HFF-Myc (cell line): Measurements from ENCODE around the gene NBPF1.
"Not testable (repeated sequence)": the region's sequence is repeated elsewhere in the genome, so short reads cannot be mapped to it uniquely, and the experiment has no call there.

ENCODE experiments used
- DNase-seq: peaks from one replicate; pipeline ENCODE4 v3.0.0-alpha.2; 2011; ENCODE audit warnings: low read depth; ENCODE audit errors: extremely low read depth
- H3K4me3 ChIP-seq: replicated peaks from 2 replicates; pipeline ENCODE4 v1.5.1; 2011; ENCODE audit warnings: low read depth, mild to moderate bottlenecking, control low read depth, low read length

Gene NBPF1

DNA sequence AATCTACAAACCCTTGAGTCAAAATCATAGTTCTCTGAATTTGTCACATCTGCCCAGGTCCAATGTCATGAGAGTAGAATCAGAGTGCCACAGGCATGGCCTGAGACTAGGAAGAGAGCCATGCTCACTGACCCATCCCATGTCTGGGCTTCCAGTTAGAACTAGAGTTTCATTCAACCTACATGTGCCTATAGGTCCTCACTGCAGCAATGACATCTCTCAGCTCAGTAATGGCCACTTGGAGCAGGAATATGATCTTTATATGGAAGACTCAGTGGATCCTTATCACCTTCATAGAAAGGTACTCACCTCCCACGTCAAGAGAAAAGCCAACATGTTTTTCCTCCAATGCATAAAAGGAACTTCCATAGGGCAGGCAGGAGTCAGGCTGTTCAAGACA is 48.0 kb downstream of the NBPF1 start:
- not testable (repeated sequence) for H3K4me3 ChIP-seq

DNA sequence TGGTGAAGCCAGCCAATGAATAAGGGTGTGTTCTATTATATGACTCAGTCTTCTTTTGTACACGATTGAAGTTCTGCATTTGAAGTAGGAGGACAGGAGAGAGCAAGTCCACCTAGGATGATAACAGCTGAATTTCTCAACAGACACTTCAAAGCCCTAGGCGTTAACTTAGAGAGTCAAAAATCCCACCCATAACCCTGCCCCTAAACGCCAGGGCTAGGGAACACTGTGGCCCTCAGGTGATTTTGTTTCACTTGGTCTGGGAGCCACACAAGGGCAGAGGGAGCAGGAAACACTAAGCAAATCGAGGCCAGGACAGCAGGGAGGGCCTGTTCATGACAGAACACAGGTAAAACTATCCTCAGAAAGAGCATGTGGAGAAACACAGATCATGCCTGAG is 52.3 kb downstream of the NBPF1 start:
- not testable (repeated sequence) for DNase-seq, H3K4me3 ChIP-seq

More for the DNA sequence above, 48.0 kb downstream of the NBPF1 start:
- not testable (repeated sequence) for DNase-seq

DNA sequence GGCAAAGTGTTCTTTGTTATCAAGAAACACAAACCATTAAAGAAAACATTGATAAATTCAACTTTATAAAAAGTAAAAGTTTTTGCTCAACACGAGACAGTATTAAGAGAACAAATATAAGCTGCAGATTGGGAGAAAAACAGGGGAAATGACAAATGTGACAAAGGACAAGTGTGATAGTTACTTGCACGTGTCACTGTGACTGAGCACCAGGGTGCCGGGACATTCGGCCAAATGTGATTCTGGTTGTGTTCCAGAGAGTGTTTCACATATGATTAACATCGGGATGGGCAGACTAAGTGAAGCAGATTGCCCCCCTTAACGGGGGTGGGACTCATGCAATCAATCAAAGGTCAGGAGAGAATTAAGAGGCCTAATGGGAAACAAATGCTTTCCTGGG is 52.9 kb downstream of the NBPF1 start:
- H3K4me3 ChIP-seq, DNase-seq: not testable (repeated sequence)

DNA sequence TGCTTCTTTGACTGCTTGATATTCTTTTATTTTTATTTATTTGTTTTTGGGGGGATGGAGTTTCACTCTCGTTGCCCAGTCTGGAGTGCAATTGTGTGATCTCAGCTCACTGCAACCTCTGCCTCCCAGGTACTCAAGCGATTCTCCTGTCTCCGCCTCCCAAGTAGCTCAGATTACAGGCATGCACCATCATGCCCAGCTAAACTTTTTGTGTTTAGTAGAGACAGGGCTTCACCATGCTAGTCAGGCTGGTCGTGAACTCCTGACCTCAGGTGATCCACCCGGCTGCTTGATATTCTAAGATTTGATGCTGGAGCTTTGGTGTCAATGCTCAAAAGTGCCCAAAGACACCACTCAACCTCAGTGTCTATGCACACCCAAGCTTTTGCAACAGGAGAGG is 53.7 kb downstream of the NBPF1 start:
- H3K4me3 ChIP-seq, DNase-seq: not testable (repeated sequence)

DNA sequence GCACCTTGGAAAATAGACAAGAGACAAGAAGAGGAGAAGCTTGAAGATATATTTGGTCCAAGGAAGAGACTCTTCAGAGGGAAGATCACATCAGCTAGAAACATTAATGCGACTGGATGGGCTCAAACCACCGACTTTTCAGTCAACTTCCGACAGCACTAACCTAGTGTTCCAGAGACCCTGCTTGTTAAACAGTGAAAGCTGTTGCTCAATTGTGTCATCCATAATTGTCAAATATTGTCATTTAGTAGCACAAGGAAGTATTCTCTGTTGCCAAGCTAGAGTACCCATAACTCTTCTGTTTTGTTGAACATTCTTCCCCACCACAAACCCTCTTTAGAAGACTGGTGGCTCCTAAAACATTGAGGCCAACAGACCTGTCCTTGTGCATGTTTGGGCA is 56.3 kb downstream of the NBPF1 start:
- DNase-seq, H3K4me3 ChIP-seq: not testable (repeated sequence)

DNA sequence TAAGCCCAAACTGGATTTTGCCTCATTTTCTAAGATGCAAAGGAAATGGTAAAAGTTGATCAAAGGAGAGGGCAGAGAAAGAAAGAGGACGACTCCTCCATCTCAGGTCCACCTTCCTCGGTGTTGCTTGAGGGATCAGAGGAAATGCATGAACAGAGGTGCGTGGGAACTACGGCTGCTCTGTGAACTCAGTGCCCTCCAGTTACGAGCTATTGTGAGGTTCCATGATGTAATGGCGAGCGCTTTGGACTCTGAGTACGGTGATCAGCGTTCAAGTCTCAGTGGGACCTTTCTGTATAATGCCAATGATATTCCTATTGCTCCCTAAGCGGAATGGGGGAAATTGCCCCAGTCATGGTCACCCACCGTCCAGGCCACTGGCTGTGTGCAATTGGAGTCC is 60.1 kb downstream of the NBPF1 start:
- H3K4me3 ChIP-seq, DNase-seq: not testable (repeated sequence)

DNA sequence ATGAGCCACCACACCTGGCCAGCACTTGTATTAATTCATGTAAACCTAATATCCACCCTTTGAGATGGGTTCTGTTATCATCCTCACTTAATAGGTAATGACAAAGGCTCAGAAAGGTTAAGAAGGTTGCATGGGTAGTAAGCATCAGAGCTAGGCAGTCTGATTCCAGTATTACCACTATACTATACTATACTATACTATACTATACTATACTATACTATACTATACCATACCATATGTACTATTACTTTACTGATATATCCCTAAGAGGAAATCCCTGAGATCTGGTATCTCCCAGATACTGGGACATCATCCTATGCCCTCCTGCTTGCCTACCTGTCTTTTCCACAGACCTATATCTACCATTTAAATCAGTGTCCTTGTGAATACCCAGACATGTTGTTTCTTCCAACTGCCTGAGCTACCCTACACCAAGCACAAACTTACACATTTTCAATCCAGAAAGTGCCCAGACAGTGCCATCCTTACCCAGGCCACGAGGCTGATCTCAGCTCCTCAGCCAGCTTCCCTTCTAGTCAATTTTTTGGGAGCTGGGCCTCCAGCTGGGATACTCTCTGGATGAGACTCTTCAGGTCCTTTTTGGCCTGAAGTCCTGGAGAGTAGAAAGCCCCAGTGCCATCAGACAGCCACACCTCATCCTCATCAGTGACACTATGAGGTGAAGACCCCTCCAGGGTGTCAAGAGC is 63.0 kb downstream of the NBPF1 start:
- not testable (repeated sequence) for DNase-seq, H3K4me3 ChIP-seq

DNA sequence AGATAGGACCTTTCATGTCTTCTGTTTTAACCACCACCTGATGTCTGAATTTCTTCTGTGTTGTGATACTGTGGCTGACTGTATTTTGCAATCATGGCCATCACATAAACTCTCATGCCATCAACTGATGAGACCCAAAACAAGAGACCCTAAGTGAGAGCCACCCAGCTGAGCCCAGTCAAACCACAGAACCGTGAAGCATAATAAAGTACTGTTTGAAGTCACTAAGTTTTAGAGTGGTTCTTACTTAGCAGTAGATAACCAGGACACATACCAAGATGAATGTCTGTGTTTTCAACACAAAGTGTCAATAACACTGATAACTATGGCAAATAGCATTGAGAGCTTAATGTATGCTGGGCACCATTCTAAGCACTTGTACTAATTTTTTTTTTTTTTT is 63.8 kb downstream of the NBPF1 start:
- not testable (repeated sequence) for H3K4me3 ChIP-seq, DNase-seq

DNA sequence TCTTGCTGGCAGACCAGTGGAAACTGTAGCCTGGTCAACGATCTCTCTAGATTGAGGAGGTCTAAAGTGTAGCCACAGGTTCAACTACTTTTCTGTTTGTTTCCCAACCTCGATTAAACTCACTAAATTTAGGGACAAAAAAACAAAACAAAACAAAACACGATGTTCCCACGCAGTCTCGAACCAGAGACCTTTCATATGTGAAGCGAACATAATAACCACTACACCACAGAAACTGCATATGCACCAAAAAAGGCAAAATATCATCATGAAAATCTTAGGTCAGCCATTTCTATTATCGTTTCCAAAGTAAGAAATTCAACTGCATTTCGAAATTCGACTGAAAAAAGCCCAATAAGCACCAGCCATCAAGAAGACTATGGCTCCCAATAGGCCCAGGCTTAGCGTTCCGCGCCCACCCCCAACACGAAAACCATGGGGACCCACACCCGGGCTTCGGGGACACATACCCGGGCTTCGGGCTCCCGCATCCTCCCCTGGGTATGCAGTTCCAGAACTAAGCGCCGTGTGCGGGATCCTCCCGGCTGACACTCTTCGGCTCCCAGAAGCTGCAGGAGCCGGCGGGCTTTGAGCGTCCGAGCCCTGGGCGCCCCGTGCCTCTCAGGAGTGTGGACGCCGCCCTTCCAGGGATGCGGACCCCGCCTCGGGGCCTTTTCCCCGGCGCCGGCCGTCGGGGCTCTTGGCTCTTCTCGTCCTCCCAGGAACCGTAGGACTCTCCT is 65.7 kb downstream of the NBPF1 start:
- H3K4me3 ChIP-seq = not testable (repeated sequence)
- DNase-seq = peak; percentile 5

DNA sequence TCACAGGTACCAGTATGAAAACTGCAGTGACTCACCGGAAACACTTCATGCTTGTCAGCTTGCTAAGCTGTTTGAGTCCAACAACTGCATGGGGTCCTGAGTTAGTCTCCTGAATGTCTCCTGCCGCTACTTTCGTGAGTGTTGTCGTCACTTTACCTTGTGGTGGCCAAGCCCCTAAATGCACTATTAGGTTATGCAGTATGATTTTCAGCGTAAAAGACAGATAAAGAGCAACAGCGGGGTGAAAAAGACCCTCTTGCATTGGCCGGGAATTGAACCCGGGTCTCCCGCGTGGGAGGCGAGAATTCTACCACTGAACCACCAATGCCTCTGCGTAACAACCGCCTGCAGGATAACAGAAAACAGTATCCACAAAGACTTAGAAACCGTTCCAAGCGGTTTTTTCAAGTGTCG is 67.7 kb downstream of the NBPF1 start:
- H3K4me3 ChIP-seq = not testable (repeated sequence)

DNA sequence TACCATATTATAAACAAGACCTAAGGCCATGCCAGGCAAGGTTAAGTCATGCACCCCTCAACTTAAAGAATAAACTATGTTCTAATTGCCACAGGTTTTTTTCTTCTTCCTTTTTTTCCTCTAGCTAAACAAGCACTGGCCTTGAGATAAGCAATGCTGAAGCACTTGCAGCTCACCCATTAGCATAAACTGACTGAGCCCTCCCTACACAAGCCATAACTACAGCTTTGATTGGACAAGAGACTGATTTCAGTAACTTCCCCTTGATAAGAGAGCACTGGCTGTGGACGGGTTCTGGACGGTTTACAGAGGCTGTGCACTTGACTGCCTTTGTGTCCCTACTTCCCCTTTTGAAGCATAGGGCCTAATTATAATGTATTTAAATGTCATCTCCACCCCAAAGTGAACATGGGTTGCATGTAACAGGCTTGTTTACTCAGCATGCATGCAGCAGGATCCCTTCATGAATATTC is 72.9 kb downstream of the NBPF1 start:
- H3K4me3 ChIP-seq, DNase-seq: not testable (repeated sequence)

More for the DNA sequence above, 67.7 kb downstream of the NBPF1 start:
- DNase-seq = peak; percentile 48

DNA sequence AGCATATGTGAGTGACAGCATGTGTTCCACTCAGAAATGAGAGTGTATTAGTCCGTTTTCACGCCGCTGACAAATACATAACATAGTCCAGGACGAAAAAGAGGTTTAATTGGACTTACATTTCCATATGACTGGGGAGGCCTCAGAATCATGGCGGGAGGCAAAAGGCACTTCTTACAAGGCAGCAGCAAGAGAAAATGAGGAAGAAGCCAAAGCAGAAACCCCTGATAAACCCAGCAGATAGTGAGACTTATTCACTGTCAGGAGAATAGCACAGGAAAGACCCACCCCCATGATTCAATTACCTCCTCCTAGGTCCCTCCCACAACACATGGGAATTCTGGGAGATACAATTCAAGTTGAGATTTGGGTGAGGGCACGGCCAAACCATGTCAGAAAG is 75.8 kb downstream of the NBPF1 start:
- H3K4me3 ChIP-seq = not testable (repeated sequence)

DNA sequence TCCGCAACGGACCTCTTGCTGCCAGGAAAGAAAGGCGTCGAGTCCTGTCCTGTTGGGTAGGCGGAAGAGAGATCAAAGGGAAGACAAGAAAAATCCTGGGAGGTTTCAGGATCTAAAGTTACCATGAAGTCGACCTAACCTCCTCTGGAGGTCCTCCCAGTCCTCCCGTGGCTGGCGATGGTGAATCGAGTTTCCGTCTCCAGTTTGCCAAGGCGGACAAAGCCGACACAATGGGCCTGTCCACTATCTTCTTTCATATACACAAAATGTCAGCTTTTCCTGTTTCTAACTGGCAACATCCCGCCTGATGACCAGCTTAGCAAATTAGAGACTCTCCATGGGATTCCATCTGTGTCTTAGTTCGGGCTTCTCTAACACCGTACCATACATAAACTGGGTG is 76.6 kb downstream of the NBPF1 start:
- not testable (repeated sequence) for H3K4me3 ChIP-seq

More for the DNA sequence above, 75.8 kb downstream of the NBPF1 start:
- not testable (repeated sequence) for DNase-seq

DNA sequence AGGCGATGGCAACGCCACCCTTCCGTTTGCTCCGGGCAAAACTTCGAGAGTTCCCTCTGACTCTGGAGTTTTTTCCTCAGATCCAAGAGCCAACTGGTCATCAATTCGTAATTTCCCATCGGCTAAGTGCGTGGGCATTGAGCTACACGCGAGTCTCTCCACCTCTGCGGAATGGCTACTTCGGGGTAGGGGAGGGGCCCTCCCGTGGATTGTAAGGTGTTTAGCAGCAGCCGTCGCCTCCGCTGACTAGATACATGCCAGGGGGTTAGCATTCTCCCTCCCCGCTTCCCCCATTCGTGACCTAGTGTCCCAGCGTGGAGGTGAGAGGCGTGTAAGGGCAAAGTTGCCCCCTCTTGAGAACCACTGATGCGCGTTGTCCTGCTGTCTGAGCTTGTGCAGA is 77.5 kb downstream of the NBPF1 start:
- H3K4me3 ChIP-seq, DNase-seq: not testable (repeated sequence)

More for the DNA sequence above, 76.6 kb downstream of the NBPF1 start:
- DNase-seq = not testable (repeated sequence)

DNA sequence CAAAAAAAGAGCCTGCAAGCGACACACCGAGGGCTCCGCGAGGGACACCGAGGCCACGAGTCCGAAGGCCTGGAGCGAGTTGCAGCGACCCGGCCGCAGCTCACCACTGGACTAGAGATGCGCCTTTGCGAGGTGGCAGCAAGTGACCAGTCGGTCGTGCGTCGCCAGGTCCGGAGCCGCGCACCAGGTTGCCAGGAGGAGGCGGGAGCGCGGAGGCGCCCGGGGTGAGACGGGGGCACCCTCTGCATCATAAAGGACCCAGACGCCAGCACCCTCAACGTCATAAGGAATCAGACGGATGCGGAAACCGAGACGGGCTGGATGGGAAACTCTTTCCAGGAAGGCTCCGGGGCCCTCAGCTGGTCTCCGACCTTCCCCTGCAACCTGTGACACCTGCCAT is 77.9 kb downstream of the NBPF1 start:
- H3K4me3 ChIP-seq = peak overlapping the region; percentile 35
- not testable (repeated sequence) for DNase-seq

DNA sequence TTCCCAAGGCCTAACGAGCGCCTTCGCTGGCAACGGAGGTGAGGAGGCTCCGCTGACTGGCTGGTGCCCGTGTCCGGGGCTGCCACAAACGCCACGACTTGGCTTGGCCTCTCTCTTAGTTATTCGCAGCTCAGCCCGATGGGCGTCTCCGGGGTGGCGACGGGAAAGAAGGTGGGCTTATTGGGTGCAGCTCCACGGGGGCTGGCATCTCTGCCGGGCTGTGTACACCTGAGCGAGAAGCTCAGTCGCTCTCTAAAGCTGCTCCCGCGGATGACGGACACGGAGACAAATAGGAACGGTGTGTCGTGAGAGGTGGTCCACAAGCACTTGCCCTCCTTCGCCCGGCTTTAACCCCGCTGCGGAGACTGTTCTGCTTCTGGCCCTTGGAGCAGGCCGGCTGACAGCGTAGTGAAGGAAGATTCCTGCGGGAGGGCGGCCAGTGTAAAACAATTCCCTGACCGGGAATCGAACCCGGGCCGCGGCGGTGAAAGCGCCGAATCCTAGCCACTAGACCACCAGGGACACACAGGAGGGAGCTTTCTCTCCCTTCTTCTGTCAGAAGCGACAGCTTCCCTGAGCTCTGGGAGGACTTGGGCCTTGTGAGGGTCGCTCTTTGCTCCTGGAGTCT is 78.4 kb downstream of the NBPF1 start:
- peak; percentile 63 for DNase-seq
- peak overlapping the region; percentile 35 for H3K4me3 ChIP-seq

DNA sequence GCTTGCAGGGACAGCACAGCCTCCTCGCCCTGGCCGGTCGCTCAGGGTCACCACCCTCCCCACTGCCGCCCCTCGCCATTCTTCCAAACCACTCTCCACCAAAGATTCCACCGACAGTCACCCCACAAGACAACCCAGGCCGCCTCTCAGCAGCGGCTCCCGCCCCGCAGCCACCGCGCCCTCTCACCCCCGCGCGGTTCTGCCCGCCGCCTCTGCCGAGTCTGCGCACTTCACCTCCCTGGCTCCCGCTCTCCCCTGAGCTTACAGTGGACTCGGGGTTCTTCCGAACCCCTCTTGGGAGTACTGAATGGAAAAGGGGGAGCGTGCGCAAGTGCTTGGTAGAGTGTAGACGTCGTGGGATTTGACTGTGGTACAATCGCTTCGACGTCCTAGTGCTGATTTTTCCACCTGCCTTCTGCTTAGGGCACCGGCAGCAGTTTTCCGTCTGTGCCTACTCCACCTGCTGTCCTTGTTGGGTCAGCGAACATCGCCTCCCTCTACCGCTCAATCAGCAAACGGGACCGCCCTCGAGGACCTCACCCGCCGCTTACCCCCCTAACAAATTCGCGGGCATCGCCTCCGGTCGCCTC is 79.0 kb downstream of the NBPF1 start:
- not testable (repeated sequence) for DNase-seq, H3K4me3 ChIP-seq

DNA sequence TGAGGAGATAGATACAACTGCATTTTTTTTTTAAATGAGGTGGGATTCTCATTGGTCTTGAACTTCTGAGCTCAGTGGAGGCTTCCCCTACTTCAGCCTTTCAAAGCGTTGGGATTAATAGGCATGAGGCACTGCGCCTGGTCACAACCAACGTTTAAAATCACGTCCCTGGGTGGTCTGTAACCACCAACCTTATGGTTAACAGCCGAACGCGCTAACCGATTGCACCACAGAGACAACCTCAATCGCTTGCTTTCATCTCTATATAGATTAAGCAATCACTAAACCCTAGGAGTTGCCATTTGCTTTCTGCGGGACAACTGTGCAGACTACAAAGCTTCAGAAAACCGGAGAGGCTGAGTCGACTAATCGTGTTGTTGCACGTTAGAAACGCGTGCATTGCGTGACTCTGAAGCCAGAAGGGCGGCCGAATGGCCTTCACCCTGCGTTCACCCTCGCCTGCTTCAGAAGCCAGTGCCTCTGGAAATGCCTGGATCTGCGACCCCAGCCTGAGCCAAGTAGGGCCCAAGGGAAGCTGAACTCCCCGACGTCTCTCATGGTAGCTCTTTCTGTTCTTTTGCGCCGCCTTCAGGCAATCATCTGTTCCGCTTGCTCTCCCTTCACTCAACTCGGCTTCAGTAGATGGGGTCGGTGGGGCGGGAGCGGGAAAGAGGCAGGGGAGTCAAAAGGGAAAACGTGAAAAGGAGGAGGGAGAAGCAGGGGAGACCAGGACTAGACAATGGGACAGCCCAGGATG is 81.0 kb downstream of the NBPF1 start:
- not testable (repeated sequence) for DNase-seq, H3K4me3 ChIP-seq
